Peyer's patch (tissue), 4 donors: Measurements from ENCODE around the gene HRH3. TPM values are rescaled to one million over a fixed set of nuclear protein-coding genes. Genes with fewer than 3 reads are reported as not detected.

Source experiments
- DNase-seq, 3 donors: peaks; one replicate each; pipeline ENCODE4 v3.0.0-alpha.2; 2017 to 2019
- H3K27ac ChIP-seq, 4 donors: fragments of 200-600 bp; sonication (generic); one replicate each; pipeline ENCODE4 v1.5.1; 2016 to 2019
- H3K27me3 ChIP-seq, 2 donors: fragments of 200-600 bp; sonication (generic); one replicate each; pipeline ENCODE4 v1.5.1; 2019
- H3K36me3 ChIP-seq, 3 donors: fragments of 200-600 bp; sonication (generic); one replicate each; pipeline ENCODE4 v1.5.1; 2016 to 2019
- H3K4me1 ChIP-seq, 4 donors: fragments of 200-600 bp; sonication (generic); one replicate each; pipeline ENCODE4 v1.5.1; 2016 to 2019
- H3K4me3 ChIP-seq, 4 donors: fragments of 200-600 bp; sonication (generic); 1 replicate in 3 of 4; 2 replicates in 1 of 4; pipeline ENCODE4 v1.5.1; 2016 to 2019; ENCODE audit warnings: mild to moderate bottlenecking in 1 of 4
- H3K9me3 ChIP-seq, 4 donors: fragments of 200-600 bp; sonication (generic); one replicate each; pipeline ENCODE4 v1.5.1; 2016 to 2019; ENCODE audit warnings: mild to moderate bottlenecking in 1 of 4
- POLR2A ChIP-seq, 2 donors: fragments of 450-650 bp; IDR thresholded peaks; one replicate each; pipeline ENCODE4 v1.5.1; 2017; ENCODE audit warnings: antibody characterized with exemption in 2 of 2, mild to moderate bottlenecking in 2 of 2, moderate library complexity in 2 of 2
- total RNA-seq, 4 donors: library from RNA; depleted of rRNA; stranded (reverse); fragments of >200 nt; gene quantifications; one replicate each; pipeline ENCODE4 v1.1.0, GENCODE V29; 2016
- TF ChIP-seq, protein P1 (sequence below), 6 experiments: fragments of 450-650 bp in 4 of 6; fragments of 200-600 bp in 2 of 6; sonication (generic) in 1 of 6; IDR thresholded peaks; one replicate each; pipeline ENCODE4 v1.5.1; 2017 to 2019; ENCODE audit warnings: antibody characterized with exemption in 6 of 6, mild to moderate bottlenecking in 3 of 6, moderate library complexity in 1 of 6

Gene HRH3
- total RNA-seq, 4 donors from 2014 or later: 0.27 TPM; not detected in 3

DNA sequence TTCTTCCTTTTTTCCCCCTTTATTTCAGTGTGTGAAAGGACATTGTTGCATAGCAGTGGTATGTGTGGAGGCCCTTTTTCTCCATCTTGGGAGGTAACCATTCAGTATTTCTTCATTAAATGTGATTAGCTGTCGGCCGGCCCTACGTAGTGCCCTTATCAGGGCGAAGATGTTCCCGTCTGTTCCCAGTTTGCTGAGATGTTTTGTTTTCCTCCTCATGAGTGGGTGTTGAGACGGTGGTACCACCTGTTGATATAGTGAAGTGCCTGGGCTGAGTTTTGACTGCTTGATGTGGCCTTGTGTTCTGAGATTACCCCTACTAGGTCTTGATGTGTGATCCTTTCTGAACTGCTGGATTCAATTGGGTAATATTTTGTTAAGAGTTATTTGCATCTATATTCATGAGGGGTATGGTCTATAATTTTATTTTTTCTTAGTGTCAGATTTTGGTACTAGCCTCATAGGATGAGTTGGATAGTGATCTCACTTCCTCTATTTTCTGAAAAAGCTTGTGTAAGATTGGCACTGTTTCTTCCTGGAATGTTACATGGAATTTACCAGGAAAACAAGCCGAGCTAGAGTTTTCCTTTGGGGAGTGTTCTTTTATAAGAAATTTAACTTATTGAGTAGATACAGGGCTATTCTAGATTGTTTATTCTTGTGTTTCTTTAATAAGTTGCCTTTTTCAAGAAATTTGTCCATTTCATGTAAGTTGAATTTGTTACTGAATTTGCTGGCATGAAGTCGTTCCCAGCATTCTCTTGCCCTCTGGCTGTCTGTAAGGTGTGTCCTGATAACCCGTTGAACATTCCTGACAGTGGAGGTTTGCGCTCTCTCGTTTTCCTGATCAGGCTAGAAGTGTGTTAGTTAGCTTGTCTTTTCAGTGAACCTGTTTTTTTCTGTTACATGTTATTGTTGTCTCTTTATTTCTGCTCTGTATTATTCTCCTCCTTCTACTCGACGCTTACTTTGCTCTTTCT lies 32.9 kb downstream of the HRH3 start:
- no peaks in the 10 kb centered on the region for H3K9me3 ChIP-seq
- no peaks in the 10 kb centered on the region for H3K27me3 ChIP-seq
- no peak overlapping the region for H3K4me3 ChIP-seq
- DNase-seq: no peak
- H3K36me3 ChIP-seq: peaks cover 0 to 31% (median 0%) of the 10 kb centered on the region in 3 donors
- H3K27ac ChIP-seq: no peak overlapping the region
- peaks cover 0 to 13% (median 3%) of the 10 kb centered on the region in 4 donors for H3K4me1 ChIP-seq
- TF ChIP-seq POLR2A (IDR thresholded peaks at IDR 0.05): no peak
- TF ChIP-seq, protein P1, sequence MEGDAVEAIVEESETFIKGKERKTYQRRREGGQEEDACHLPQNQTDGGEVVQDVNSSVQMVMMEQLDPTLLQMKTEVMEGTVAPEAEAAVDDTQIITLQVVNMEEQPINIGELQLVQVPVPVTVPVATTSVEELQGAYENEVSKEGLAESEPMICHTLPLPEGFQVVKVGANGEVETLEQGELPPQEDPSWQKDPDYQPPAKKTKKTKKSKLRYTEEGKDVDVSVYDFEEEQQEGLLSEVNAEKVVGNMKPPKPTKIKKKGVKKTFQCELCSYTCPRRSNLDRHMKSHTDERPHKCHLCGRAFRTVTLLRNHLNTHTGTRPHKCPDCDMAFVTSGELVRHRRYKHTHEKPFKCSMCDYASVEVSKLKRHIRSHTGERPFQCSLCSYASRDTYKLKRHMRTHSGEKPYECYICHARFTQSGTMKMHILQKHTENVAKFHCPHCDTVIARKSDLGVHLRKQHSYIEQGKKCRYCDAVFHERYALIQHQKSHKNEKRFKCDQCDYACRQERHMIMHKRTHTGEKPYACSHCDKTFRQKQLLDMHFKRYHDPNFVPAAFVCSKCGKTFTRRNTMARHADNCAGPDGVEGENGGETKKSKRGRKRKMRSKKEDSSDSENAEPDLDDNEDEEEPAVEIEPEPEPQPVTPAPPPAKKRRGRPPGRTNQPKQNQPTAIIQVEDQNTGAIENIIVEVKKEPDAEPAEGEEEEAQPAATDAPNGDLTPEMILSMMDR (IDR thresholded peaks at IDR 0.05): no peak

DNA sequence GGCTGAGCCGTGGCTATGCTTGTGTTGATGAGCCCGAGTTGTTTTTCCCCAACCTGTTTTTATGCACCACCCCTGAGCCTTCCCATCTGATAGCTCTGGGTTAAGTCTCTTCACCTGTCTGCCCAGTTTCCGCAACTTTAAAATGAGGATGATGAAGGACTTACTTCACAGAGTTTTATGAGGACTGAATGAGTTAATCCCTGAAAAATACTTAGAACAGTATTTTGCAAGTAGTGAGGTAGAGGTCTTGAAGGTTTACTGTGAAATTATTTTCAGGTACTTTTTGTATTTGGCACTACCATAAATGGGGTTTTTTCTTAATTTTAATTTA lies 34.0 kb downstream of the HRH3 start:
- Histone ChIP-seq H3K9me3 (no peaks in the 10 kb centered on the region), H3K27me3 (no peaks in the 10 kb centered on the region), H3K36me3 (peaks cover 0 to 22% (median 0%) of the 10 kb centered on the region in 3 donors), H3K4me1 (peaks cover 0 to 19% (median 4%) of the 10 kb centered on the region in 4 donors), H3K27ac (no peak overlapping the region), H3K4me3 (no peak overlapping the region)
- TF ChIP-seq, protein P1 (IDR thresholded peaks at IDR 0.05): no peak
- TF ChIP-seq POLR2A (IDR thresholded peaks at IDR 0.05): no peak
- DNase-seq: no peak

DNA sequence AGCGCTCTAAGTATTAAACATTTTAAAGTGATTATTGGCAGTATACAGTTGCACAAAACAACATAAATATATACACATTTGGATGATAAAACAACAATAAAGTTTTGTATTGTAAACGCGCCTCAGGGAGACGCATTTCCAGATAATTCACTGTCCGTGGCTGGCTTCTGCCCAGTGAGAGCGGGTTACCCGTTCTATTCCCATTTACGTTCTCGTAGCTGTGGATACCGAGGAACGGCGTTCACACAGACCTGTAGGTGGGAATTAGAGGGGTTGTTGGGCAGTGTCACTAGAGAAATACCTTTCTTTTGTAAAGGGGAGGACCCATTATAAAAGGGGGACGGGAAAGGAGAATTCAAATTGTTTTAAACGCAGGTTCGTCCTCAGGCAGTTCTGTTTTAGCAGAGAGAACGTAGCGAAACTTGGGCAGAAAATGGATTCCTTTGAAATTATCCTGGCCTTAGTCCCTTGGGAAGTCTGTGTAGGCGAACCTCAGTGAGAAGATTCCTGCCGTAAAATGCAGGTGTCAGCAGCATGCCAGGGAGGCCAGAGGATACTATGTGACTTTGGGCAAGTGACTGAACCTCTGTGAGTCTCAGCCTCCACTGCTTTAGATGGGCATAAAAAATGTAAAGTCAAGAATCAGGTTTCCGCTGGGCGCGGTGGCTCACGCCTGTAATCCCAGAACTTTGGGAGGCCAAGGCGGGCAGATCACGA lies 36.5 kb downstream of the HRH3 start:
- Histone ChIP-seq H3K4me3 (peak overlapping the region; percentile 74 to 94 (median 89)), H3K9me3 (no peaks in the 10 kb centered on the region), H3K4me1 (peaks cover 0 to 19% (median 4%) of the 10 kb centered on the region in 4 donors), H3K27me3 (no peaks in the 10 kb centered on the region), H3K36me3 (peaks cover 0 to 11% (median 0%) of the 10 kb centered on the region in 3 donors), H3K27ac (peak overlapping the region; percentile 91 to 96 (median 94))
- DNase-seq: no peak
- TF ChIP-seq, protein P1 (IDR thresholded peaks at IDR 0.05): no peak
- no peak for TF ChIP-seq POLR2A (IDR thresholded peaks at IDR 0.05)

DNA sequence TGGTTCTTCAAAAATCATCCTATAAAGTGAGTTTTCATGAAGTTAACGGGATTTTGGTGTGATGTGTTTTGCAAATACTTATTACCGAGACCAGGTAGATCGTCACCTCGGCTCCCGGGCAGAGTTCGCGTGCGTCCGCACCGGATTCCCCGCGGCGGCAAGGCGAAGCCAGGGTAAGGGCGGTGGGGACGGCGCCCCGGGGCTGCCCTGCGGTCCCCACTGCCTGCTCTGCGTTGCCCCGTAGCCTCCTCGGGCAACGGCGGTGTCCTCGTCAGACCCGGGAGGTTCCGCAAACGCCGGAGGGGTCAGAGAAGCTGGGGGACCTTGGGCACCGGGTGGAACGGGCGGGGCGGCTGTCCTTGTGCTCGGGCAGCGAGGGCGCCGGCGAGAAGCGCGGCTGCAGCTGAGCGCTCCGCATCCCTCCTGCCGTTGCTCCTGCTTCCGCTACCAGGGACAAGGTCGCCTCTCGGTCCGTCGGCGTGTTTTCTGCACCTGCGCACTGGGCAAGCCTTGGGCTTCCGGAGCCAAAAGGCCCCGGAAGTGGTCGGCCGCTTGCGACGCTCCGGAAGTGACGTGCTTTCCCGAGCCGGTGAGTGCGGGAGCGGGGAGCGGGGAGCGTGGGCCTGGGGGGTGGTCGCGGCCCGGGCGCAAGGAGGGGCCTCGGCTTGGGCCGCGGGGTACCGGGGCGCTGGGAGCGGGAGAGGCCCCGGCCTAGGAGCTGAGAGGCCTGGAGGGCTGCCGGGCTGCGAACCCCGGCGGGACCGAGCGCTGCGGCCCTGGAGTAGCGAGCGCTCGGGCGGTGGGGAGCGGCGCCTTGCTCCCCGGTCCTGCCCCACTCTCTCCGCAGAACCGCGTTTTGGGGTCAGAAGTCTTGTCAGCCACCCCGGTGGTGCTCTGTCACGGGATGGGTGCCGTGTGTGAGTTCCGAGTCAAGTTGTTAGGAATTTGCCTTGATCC lies 37.3 kb downstream of the HRH3 start, which contains the start of gene MTG2:
MTG2 (plus strand) TSS at position 560 of the 957 bp plus-strand sequence. CDS start 10,393 bp downstream, outside the sequence.
- Histone ChIP-seq H3K4me1 (peaks cover 0 to 19% (median 4%) of the 10 kb centered on the region in 4 donors), H3K27ac (peak within 1 kb of the TSS; percentile 91 to 96 (median 94)), H3K4me3 (peak within 1 kb of the TSS; percentile 74 to 94 (median 89)), H3K36me3 (peaks cover 0 to 11% (median 0%) of the 10 kb centered on the region in 3 donors), H3K9me3 (no peaks in the 10 kb centered on the region), H3K27me3 (no peaks in the 10 kb centered on the region)
- DNase-seq: peak; percentile 93 to 98 (median 95)
- TF ChIP-seq, protein P1 (IDR thresholded peaks at IDR 0.05): peak in 3 of 6 experiments; percentile 1 to 30 (median 12)
- peak; percentile 88 to 92 for TF ChIP-seq POLR2A (IDR thresholded peaks at IDR 0.05)
